OCI-LY1 (cell line): ENCODE measurements around the gene C11orf65.

Experiments used
- H2AFZ ChIP-seq: fragments of 200-600 bp; sonication (generic), shearing (Covaris generic); 2 replicates; pipeline ENCODE4 v1.6.0; 2014; ENCODE audit warnings: antibody characterized with exemption, mild to moderate bottlenecking, low read length
- H3F3A ChIP-seq: fragments of 200-600 bp; sonication (generic), shearing (Covaris generic); 2 replicates; pipeline ENCODE4 v1.6.0; 2014; ENCODE audit warnings: mild to moderate bottlenecking, antibody characterized with exemption, low read length, moderate library complexity; ENCODE audit not compliant: insufficient read depth
- H3K27ac ChIP-seq: fragments of 200-600 bp; sonication (generic); 2 replicates; pipeline ENCODE4 v1.5.1; 2014; ENCODE audit warnings: low read length, mixed run types, mild to moderate bottlenecking, low read depth; ENCODE audit not compliant: poor library complexity, severe bottlenecking
- H3K27me3 ChIP-seq: fragments of 200-600 bp; sonication (generic); 2 replicates; pipeline ENCODE4 v1.6.0; 2014; ENCODE audit warnings: antibody characterized with exemption, mild to moderate bottlenecking, low read length, moderate library complexity; ENCODE audit not compliant: insufficient read depth
- H3K36me3 ChIP-seq: fragments of 200-600 bp; sonication (generic); 2 replicates; pipeline ENCODE4 v1.6.1; 2014; ENCODE audit warnings: mild to moderate bottlenecking, antibody characterized with exemption, low read length, moderate library complexity, mixed read lengths; ENCODE audit not compliant: insufficient read depth
- H3K4me1 ChIP-seq: fragments of 200-600 bp; sonication (generic); 2 replicates; pipeline ENCODE4 v1.5.1; 2014; ENCODE audit warnings: mild to moderate bottlenecking, low read length, moderate library complexity; ENCODE audit not compliant: insufficient read depth, severe bottlenecking
- H3K4me2 ChIP-seq: fragments of 200-600 bp; sonication (generic), shearing (Covaris generic); 2 replicates; pipeline ENCODE4 v1.6.1; 2014; ENCODE audit warnings: low read length
- H3K4me3 ChIP-seq: fragments of 200-600 bp; sonication (generic); 2 replicates; pipeline ENCODE4 v1.5.1; 2014; ENCODE audit warnings: low read length, low read depth, mild to moderate bottlenecking, mixed read lengths; ENCODE audit not compliant: poor library complexity, severe bottlenecking
- H3K79me2 ChIP-seq: fragments of 200-600 bp; shearing (Covaris generic); 2 replicates; pipeline ENCODE4 v1.6.1; 2016; ENCODE audit warnings: mixed run types, low read length, mixed read lengths; ENCODE audit not compliant: insufficient read depth
- H3K9ac ChIP-seq: fragments of 200-600 bp; sonication (generic), shearing (Covaris generic); 2 replicates; pipeline ENCODE4 v1.6.1; 2014; ENCODE audit warnings: mild to moderate bottlenecking, low read length, mixed read lengths
- H3K9me2 ChIP-seq: fragments of 200-600 bp; sonication (generic), shearing (Covaris generic); 2 replicates; pipeline ENCODE4 v1.6.1; 2014; ENCODE audit warnings: low read depth, mild to moderate bottlenecking, low read length, mixed read lengths
- H3K9me3 ChIP-seq: fragments of 200-600 bp; shearing (Covaris generic); 2 replicates; pipeline ENCODE4 v1.6.1; 2014; ENCODE audit warnings: low read length, mixed read lengths
- H4K20me1 ChIP-seq: fragments of 200-600 bp; sonication (generic), shearing (Covaris generic); 2 replicates; pipeline ENCODE4 v1.6.0; 2016; ENCODE audit warnings: mild to moderate bottlenecking, low read length; ENCODE audit not compliant: insufficient read depth
- CTCF ChIP-seq: fragments of 200-600 bp; sonication (generic), shearing (Covaris generic); IDR thresholded peaks from 2 replicates; pipeline ENCODE4 v1.5.1; 2017; ENCODE audit warnings: mild to moderate bottlenecking, antibody characterized with exemption, low read length, moderate library complexity, mixed read lengths
- EZH2 ChIP-seq: fragments of 200-600 bp; sonication (generic), shearing (Covaris generic); IDR thresholded peaks from 2 replicates; pipeline ENCODE4 v1.8.0; 2017; ENCODE audit warnings: borderline replicate concordance, mixed run types, mild to moderate bottlenecking, antibody characterized with exemption, low read length, moderate library complexity, mixed read lengths

C11orf65 gene

DNA sequence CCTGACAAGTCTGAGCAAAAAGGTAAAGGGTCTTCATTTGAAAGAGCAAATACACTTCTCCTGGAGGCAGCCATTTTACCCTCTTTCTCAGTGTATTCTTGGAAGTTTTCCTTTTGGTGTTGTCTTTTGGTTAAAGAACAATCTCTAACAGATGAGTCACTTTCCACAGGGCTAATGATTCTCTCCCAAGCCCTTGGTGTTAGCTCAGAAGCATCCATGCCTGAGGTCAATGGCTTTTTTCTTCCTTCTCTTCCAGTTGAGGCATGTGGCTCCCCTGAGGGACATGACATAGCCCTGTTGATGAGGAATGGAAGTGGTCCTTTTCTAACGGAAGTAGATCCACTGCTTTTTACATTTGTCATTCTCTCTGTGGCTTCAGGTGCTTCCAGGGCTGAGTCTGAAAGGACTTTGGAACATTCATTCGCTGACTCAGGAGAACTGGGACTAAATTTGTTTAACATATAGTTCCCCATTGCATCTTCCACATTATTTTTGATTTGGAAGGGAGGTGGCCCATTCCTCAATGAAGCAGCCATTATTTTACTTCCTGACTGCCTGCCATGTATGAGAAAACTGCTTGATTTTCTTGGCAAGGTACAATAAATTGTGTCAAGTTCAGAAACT lies 44.6 kb upstream of the C11orf65 start:
- no peaks in the 10 kb centered on the region for H3K79me2 ChIP-seq
- no peak overlapping the region for H3K9ac ChIP-seq
- H3K27ac ChIP-seq: no peak overlapping the region
- H3K9me3 ChIP-seq: no peaks in the 10 kb centered on the region
- H3K27me3 ChIP-seq: no peaks in the 10 kb centered on the region
- no peaks in the 10 kb centered on the region for H4K20me1 ChIP-seq
- no peak overlapping the region for H3K4me3 ChIP-seq
- H3K4me2 ChIP-seq: no peak overlapping the region
- H3K4me1 ChIP-seq: no peaks in the 10 kb centered on the region
- no peaks in the 10 kb centered on the region for H3K9me2 ChIP-seq
- no peaks in the 10 kb centered on the region for H3K36me3 ChIP-seq
- H2AFZ ChIP-seq: no peak overlapping the region
- TF ChIP-seq EZH2: no peak
- no peak for TF ChIP-seq CTCF
- H3F3A ChIP-seq: no peaks in the 10 kb centered on the region

DNA sequence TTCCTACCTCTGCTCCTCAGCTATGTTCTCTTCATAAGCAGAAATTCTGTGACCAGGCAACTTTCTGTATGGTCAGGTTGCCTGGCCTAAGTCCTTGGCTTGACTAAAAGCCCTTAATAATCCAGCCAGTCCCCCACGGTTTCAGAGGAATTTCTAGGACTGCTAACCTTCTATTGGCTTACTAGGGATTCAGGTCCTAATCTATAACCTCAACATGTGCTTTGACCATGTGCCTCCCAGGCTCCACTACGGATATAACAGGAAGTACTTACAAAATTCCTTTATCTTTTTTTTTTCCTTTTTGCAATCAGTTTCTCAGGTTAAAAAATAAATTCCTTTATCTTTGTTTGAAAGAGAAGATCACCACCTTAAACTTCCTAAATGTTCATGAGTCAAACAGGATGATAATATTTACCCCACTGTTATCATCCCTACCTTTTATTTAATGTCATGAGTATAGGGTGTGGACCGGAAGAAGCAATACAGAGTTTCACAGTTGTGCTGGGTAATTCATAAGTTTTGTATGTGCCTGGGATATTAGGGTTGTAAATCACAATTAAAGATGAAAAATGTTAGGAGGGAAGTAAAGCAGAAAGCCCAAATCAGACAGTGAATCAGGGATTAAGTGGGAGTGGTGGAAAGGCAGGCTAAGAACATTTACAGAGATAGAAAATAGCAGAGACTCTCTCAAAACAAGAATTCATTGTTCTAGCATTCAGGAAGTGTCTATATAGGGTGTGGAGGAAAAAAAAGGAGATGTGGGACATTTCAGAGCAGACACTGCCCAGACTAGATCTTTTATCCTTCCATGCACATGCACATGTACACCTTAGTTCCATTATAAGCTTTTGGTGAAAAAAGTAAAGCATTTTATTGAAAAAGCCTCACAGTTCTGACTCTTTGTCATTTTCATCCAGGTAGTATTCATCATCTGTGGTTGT lies 41.6 kb upstream of the C11orf65 start:
- Histone ChIP-seq H3K4me3 (no peak overlapping the region), H3K9me2 (no peaks in the 10 kb centered on the region), H3K36me3 (no peaks in the 10 kb centered on the region), H2AFZ (no peak overlapping the region), H3K4me2 (no peak overlapping the region), H3K4me1 (no peaks in the 10 kb centered on the region), H3K9ac (no peak overlapping the region), H3K27ac (no peak overlapping the region), H3F3A (no peaks in the 10 kb centered on the region), H3K27me3 (no peaks in the 10 kb centered on the region), H4K20me1 (no peaks in the 10 kb centered on the region), H3K9me3 (no peaks in the 10 kb centered on the region), H3K79me2 (no peaks in the 10 kb centered on the region)
- TF ChIP-seq EZH2 (no peak), CTCF (no peak)

- Histone ChIP-seq H3K36me3 (no peaks in the 10 kb centered on the region), H4K20me1 (no peaks in the 10 kb centered on the region), H3K9me2 (no peaks in the 10 kb centered on the region), H3F3A (no peaks in the 10 kb centered on the region), H3K4me1 (peaks cover 11% of the 10 kb centered on the region), H3K79me2 (no peaks in the 10 kb centered on the region), H3K27me3 (peaks cover 9% of the 10 kb centered on the region; the same call in 1 of the 2 replicates), H3K9me3 (no peaks in the 10 kb centered on the region), H3K9ac (no peak overlapping the region), H2AFZ (no peak overlapping the region), H3K27ac (no peak overlapping the region), H3K4me3 (no peak overlapping the region), H3K4me2 (no peak overlapping the region)
- TF ChIP-seq CTCF: no peak
- TF ChIP-seq EZH2: no peak
Measured at GRCh38 chr11:108501396-108501795, 34.1 kb upstream of the C11orf65 start.
